ENCODE measurements around the gene ADH5.
A peak's percentile ranks its signal among the peaks of the same experiment; 100 is the strongest.
"Not testable (repeated sequence)": the region's sequence is repeated elsewhere in the genome, so short reads cannot be mapped to it uniquely, and the experiment has no call there.

The ADH5 gene

GRCh38 chr4:99088481-99089365 lies at the start of gene ADH5:
TSS of gene ADH5 (minus strand) at chr4:99088788. CDS start at chr4:99088700, 88 bp downstream.
- peak; percentile 95 for DNase-seq (ENCODE audit: low spot score)

- DNase-seq (ENCODE audit: low spot score): no peak
Measured at GRCh38 chr4:99136329-99136728, 47.7 kb upstream of the ADH5 start.

GRCh38 chr4:99135541-99136162 lies 47.1 kb upstream of the ADH5 start:
- no peak for DNase-seq (ENCODE audit: low spot score)

GRCh38 chr4:99134586-99134985 lies 46.0 kb upstream of the ADH5 start:
- DNase-seq (ENCODE audit: low spot score): no peak

GRCh38 chr4:99131378-99131777 lies 42.8 kb upstream of the ADH5 start:
- no peak for DNase-seq (ENCODE audit: low spot score)

DNA sequence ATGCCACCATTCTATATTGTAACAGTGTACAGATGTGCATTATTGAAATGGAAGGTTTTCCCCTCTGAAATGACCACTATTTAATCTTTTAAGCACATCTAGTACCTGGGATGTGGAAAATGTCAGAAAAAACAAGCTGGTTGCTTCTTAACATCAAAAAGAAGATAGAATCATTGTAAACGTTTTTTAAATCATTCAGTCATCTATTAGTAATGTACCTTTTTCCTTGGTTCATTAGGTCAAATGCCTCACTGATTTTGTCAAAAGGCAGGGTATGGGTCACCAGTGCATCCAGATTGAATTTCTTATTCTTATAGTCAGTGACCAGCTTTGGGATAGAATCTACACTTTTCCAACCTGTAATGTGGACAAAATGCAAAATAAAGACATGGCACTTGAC lies 37.8 kb upstream of the ADH5 start:
- DNase-seq (ENCODE audit: low spot score): no peak

- DNase-seq (ENCODE audit: low spot score): no peak
Measured at GRCh38 chr4:99121008-99121407, 32.4 kb upstream of the ADH5 start.

DNA sequence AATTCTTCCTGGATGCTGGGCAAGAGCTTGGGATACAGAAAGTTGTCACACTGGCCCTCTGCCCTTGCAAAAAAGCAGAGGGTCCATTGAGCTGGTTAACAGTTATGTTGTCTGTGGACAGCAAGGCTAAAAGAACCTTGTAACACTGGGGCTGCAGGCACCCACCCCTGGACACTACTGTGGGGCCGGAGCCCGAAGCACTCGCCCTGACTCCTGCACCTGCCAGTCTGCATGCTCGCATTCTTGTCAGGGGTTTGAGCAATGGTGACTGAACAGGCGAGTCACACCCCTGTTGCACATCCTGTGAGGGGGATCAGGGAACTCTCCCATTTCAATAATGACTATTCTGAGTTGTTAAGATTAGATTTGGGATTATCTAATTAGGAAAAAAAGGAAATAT lies 31.9 kb upstream of the ADH5 start:
- no peak for DNase-seq (ENCODE audit: low spot score)

- DNase-seq (ENCODE audit: low spot score): no peak
Measured at GRCh38 chr4:99117876-99118693, 29.5 kb upstream of the ADH5 start.

GRCh38 chr4:99117122-99117841 lies 28.7 kb upstream of the ADH5 start:
- DNase-seq (ENCODE audit: low spot score): not testable (repeated sequence)

DNA sequence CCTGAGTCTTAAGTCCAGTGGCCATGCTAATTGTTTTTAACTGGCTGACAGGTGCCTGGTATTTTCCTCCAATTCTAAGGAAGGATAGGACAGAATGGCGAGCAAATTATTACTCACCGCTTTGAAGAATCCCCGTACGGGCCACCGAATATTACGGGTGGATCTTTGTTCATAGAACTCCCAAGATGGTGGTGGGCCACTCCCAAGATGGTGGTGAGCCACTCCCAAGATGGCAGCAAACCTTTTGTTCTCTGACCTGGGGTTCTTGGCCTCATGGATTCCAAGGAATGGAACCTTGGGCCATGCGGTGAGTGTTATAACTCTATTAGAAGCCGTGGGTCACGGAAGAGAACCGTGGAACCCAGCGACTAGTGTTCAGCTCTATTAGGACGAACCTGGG lies 20.7 kb upstream of the ADH5 start:
- DNase-seq (ENCODE audit: low spot score): not testable (repeated sequence)

- DNase-seq (ENCODE audit: low spot score): peak; percentile 29
Measured at GRCh38 chr4:99104153-99104552, 15.6 kb upstream of the ADH5 start.

- DNase-seq (ENCODE audit: low spot score): no peak
Measured at GRCh38 chr4:99103166-99103565, 14.6 kb upstream of the ADH5 start.

DNA sequence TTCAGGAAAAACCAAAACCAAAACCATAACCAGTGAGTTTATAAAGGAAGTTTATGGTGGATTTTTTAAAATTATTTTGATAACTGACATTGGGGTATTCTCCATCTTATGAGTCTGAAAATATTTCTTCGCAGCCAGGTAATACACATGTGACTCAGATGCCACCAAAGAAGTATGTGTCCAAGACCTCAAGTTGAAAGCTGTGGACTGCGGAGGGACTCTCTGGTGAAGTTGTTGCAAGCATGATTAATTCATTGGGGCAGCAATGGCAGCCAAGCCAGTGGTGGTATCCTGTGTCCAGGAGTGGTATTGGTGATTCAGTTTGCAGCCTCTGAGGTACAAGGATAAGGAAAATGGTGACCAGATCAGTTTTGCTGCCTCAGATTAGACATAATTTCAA lies 14.0 kb upstream of the ADH5 start:
- DNase-seq (ENCODE audit: low spot score): no peak

- peak; percentile 44 for DNase-seq (ENCODE audit: low spot score)
Measured at GRCh38 chr4:99100876-99101275, 12.3 kb upstream of the ADH5 start.

GRCh38 chr4:99099814-99100213 lies 11.2 kb upstream of the ADH5 start:
- DNase-seq (ENCODE audit: low spot score): not testable (repeated sequence)

DNA sequence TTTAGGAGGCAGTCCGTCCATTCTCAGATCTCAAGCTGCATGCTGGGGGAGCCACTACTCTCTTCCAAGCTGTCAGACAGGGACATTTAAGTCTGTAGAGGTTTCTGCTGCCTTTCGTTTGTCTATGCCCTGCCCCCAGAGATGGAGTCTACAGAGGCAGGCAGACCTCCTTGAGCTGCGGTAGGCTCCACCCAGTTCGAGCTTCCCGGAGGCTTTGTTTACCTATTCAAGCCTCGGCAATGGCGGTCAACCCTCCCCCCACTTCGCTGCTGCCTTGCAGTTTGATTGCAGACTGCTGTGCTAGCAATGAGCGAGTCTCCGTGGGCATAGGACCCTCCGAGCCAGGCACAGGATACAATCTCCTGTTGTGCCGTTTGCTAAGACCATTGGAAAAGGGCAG lies 10.7 kb upstream of the ADH5 start:
- DNase-seq (ENCODE audit: low spot score): no peak

- DNase-seq (ENCODE audit: low spot score): not testable (repeated sequence)
Measured at GRCh38 chr4:99091841-99092240, 3.3 kb upstream of the ADH5 start.

- DNase-seq (ENCODE audit: low spot score): no peak
Measured at GRCh38 chr4:99091216-99091575, 2.6 kb upstream of the ADH5 start.

DNA sequence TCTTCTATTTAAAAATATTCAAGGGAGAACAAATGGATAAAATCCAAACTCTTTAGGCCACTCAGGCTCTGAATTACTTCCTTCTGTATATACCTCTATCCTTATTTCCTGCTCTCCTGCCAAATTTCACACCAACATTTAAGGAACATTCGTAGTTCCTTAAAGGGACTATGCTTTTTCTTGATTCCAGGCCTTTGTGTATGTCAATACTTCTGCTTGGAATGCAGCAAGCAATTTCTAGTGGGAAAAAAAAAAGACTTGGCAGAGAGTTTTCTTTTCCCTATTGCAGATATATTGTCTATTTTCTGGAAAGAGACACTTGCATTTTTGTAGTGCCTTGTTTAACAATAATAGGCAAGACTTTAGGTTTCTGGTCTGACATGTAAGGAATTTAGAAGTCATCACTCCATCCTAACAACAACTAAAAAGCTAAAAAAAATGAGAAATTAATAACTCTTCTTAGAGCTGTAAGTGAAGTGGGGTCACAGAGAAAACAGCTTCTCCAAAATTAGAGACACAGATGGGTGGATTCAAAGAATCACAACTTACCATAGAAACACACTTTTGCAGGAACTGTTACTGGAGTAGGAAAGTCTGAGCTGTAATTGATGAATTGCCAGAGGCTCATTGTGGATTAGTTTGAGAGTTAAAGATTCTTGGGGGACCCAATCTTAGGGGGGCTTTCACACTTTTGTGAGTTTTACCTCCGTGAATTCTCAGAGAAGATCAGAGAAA lies 2.1 kb upstream of the ADH5 start:
- DNase-seq (ENCODE audit: low spot score): no peak

- peak; percentile 88 for DNase-seq (ENCODE audit: low spot score)
Measured at GRCh38 chr4:99088023-99088449, 552 bp downstream of the ADH5 start.
